Thyroid gland (tissue), 4 donors: ENCODE data around the gene DPYSL5. TPM values are rescaled to one million over a fixed set of nuclear protein-coding genes. Genes with fewer than 3 reads are reported as not detected.

Source experiments
- DNase-seq, 2 donors: peaks; one replicate each; pipeline ENCODE4 v3.0.0-alpha.2; 2019
- H3K27ac ChIP-seq, 3 donors: fragments of 200-600 bp; sonication (generic); 1 replicate in 2 of 3; 2 replicates in 1 of 3; pipeline ENCODE4 v1.5.1; 2016 to 2019; ENCODE audit warnings: mild to moderate bottlenecking in 1 of 3, moderate library complexity in 1 of 3
- H3K27me3 ChIP-seq: fragments of 200-600 bp; sonication (generic); one replicate; pipeline ENCODE4 v1.5.1; 2019
- H3K36me3 ChIP-seq, 2 donors: fragments of 200-600 bp; sonication (generic); one replicate each; pipeline ENCODE4 v1.5.1; 2016 to 2019
- H3K4me1 ChIP-seq, 2 donors: fragments of 200-600 bp; sonication (generic); one replicate each; pipeline ENCODE4 v1.5.1; 2017 to 2019
- H3K4me3 ChIP-seq, 3 donors: fragments of 200-600 bp; sonication (generic); replicated peaks in 1 of 3; 1 replicate in 2 of 3; 2 replicates in 1 of 3; pipeline ENCODE4 v1.5.1; 2016; ENCODE audit warnings: mild to moderate bottlenecking in 1 of 3
- H3K9me3 ChIP-seq: fragments of 200-600 bp; sonication (generic); one replicate; pipeline ENCODE4 v1.5.1; 2017
- CTCF ChIP-seq, 6 experiments: fragments of 200-600 bp in 3 of 6; fragments of 450-650 bp in 3 of 6; sonication (generic) in 3 of 6; IDR thresholded peaks; one replicate each; pipeline ENCODE4 v1.5.1; 2016 to 2019; ENCODE audit warnings: antibody characterized with exemption in 6 of 6, mild to moderate bottlenecking in 2 of 6, inconsistent platforms in 1 of 6, moderate library complexity in 1 of 6
- POLR2A ChIP-seq, 2 donors: fragments of 450-650 bp; IDR thresholded peaks; one replicate each; pipeline ENCODE4 v1.6.1; 2017; ENCODE audit warnings: antibody characterized with exemption in 2 of 2, mild to moderate bottlenecking in 2 of 2, moderate library complexity in 1 of 2
- WGBS, 2 donors: methylation state at CpG; one replicate each; pipeline ENCODE4 v1.1.5; 2017; 5-methylcytosine and 5-hydroxymethylcytosine counted together
- intact Hi-C: fragments of 100-400 bp; cut with DNase I; formaldehyde crosslinking; loops from one replicate; pipeline ENCODE4 v1.15.1; 2023
- total RNA-seq, 4 donors: library from RNA; depleted of rRNA; stranded (reverse); fragments of >200 nt; gene quantifications; one replicate each; pipeline ENCODE4 v1.2.3, GENCODE V29; 2016

Gene DPYSL5
- total RNA-seq, 4 donors from 2014 or later, result not detected

DNA sequence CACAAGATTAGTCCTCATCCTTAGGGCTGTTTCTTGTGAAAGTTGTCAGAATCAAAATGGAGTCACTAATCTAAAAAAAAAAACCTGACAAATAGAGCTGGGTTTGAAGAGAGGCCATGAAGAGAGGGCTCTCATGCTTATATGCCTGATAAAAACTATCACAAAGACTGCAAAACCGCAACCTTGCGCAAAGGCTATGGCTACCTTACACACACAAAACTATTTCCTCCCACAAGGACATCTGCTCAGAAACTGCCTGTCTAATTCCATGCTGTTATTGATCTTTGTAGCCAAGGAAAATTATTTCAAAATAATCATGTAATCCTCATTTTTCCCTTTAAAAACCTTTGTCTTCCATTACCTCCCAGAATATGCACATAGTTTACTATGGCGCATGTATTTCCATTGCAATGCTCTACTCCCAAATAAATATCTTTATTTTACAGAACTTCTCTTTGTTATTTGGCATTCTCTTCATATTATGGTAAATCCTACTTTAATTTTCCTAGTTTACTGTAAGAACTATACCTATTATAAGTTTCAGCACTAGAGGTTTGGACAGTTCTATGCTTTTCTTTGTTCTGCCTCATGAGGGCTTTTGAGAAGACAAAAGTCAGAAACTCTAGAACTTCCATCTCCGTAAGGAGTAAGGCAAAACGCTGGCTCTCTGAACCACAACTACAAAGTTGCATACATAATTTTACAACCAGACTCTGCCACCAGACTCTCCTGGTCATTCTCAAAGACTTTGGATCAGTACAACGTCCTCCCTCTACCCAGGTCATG, 9.6 kb upstream of the DPYSL5 start:
- H3K4me3 ChIP-seq, result no peak overlapping the region
- DNase-seq, result no peak
- H3K27ac ChIP-seq, result no peak overlapping the region
- H3K36me3 ChIP-seq, result no peaks in the 10 kb centered on the region
- TF ChIP-seq CTCF (IDR thresholded peaks at IDR 0.05) (no peak), POLR2A (IDR thresholded peaks at IDR 0.05) (no peak)
- intact Hi-C loops, result no loop called here
- no peaks in the 10 kb centered on the region for H3K9me3 ChIP-seq
- 47 to 54% methylated on average over 6 of the region's 6 CpGs for WGBS, 2 donors
- H3K4me1 ChIP-seq, result no peaks in the 10 kb centered on the region
- no peaks in the 10 kb centered on the region for H3K27me3 ChIP-seq

- H3K9me3 ChIP-seq, result no peaks in the 10 kb centered on the region
- TF ChIP-seq CTCF (IDR thresholded peaks at IDR 0.05), result no peak
- no peak for TF ChIP-seq POLR2A (IDR thresholded peaks at IDR 0.05)
- no peak for DNase-seq
- H3K36me3 ChIP-seq, result no peaks in the 10 kb centered on the region
- no peak overlapping the region for H3K4me3 ChIP-seq
- intact Hi-C loops, result no loop called here
- H3K27me3 ChIP-seq, result peaks cover 11% of the 10 kb centered on the region
- WGBS, 2 donors, result 84 to 91% methylated on average over 4 of the region's 4 CpGs
- no peaks in the 10 kb centered on the region for H3K4me1 ChIP-seq
- no peak overlapping the region for H3K27ac ChIP-seq
Measured at GRCh38 chr2:26840937-26841610, 6.9 kb upstream of the DPYSL5 start.

GRCh38 chr2:26843041-26843440, 4.9 kb upstream of the DPYSL5 start:
- peaks cover 10 to 18% of the 10 kb centered on the region in 2 donors for H3K4me1 ChIP-seq
- no peaks in the 10 kb centered on the region for H3K36me3 ChIP-seq
- DNase-seq, result no peak
- peaks cover 29% of the 10 kb centered on the region for H3K27me3 ChIP-seq
- no peaks in the 10 kb centered on the region for H3K9me3 ChIP-seq
- H3K4me3 ChIP-seq, result no peak overlapping the region
- no peak overlapping the region for H3K27ac ChIP-seq
- TF ChIP-seq CTCF (IDR thresholded peaks at IDR 0.05) (no peak), POLR2A (IDR thresholded peaks at IDR 0.05) (no peak)
- WGBS, 2 donors, result 47 to 52% methylated on average over 4 of the region's 4 CpGs
- intact Hi-C loops, result no loop called here

GRCh38 chr2:26845021-26845420, 2.9 kb upstream of the DPYSL5 start:
- intact Hi-C loops, result loop anchor here (5.0 kb wide), 1 partner anchor 97 kb away; no protein-coding TSS in a partner anchor
- Histone ChIP-seq H3K9me3 (no peaks in the 10 kb centered on the region), H3K27ac (no peak overlapping the region), H3K4me3 (no peak overlapping the region), H3K36me3 (no peaks in the 10 kb centered on the region), H3K4me1 (peaks cover 29 to 37% of the 10 kb centered on the region in 2 donors), H3K27me3 (peaks cover 48% of the 10 kb centered on the region)
- no peak for DNase-seq
- WGBS, 2 donors, result 56 to 63% methylated on average over 8 of the region's 8 CpGs
- TF ChIP-seq POLR2A (IDR thresholded peaks at IDR 0.05) (no peak), CTCF (IDR thresholded peaks at IDR 0.05) (no peak)
